WTC11 (cell line): ENCODE measurements around the gene CSNK1G1. TPM values are rescaled to one million over a fixed set of nuclear protein-coding genes. Genes with fewer than 3 reads are reported as not detected.

Experiments used
- AR ChIP-seq: fragments of 250-450 bp; sonication (Bioruptor Pico); IDR thresholded peaks from 2 replicates; pipeline ENCODE4 v1.9.0; 2021; ENCODE audit warnings: mild to moderate bottlenecking
- ATF3 ChIP-seq: sonication (generic); formaldehyde crosslinking; conservative IDR thresholded peaks from 2 replicates; pipeline ENCODE4 v1.8.1; 2022; ENCODE audit warnings: mild to moderate bottlenecking, missing genetic modification reagents
- E2F5 ChIP-seq: sonication (generic); formaldehyde crosslinking; IDR thresholded peaks from 2 replicates; pipeline ENCODE4 v1.8.1; 2022; ENCODE audit warnings: mild to moderate bottlenecking, moderate library complexity, missing genetic modification reagents
- JUN ChIP-seq: sonication (generic); formaldehyde crosslinking; IDR thresholded peaks from 2 replicates; pipeline ENCODE4 v1.8.0; 2023; ENCODE audit warnings: mild to moderate bottlenecking, missing genetic modification reagents
- KAT7 ChIP-seq: sonication (generic); formaldehyde crosslinking; IDR thresholded peaks from 2 replicates; pipeline ENCODE4 v1.8.1; 2023; ENCODE audit warnings: missing genetic modification reagents, mild to moderate bottlenecking, borderline replicate concordance
- MXD4 ChIP-seq: fragments of 250-450 bp; sonication (Bioruptor Pico); IDR thresholded peaks from 2 replicates; pipeline ENCODE4 v1.8.0; 2021; ENCODE audit warnings: mild to moderate bottlenecking, moderate library complexity, borderline replicate concordance
- NFATC4 ChIP-seq: fragments of 250-450 bp; sonication (Bioruptor Pico); IDR thresholded peaks from 2 replicates; pipeline ENCODE4 v1.9.0; 2021; ENCODE audit warnings: mild to moderate bottlenecking
- NFE2L1 ChIP-seq: sonication (generic); formaldehyde crosslinking; IDR thresholded peaks from 2 replicates; pipeline ENCODE4 v1.8.1; 2023; ENCODE audit warnings: missing genetic modification reagents
- PRDM15 ChIP-seq: sonication (generic); formaldehyde crosslinking; IDR thresholded peaks from 2 replicates; pipeline ENCODE4 v1.8.0; 2022; ENCODE audit warnings: missing genetic modification reagents
- PREB ChIP-seq: sonication (generic); formaldehyde crosslinking; IDR thresholded peaks from 2 replicates; pipeline ENCODE4 v1.8.1; 2022; ENCODE audit warnings: mild to moderate bottlenecking, missing genetic modification reagents, moderate library complexity, borderline replicate concordance
- RORB ChIP-seq: fragments of 250-450 bp; sonication (Bioruptor Pico); IDR thresholded peaks from 2 replicates; pipeline ENCODE4 v1.9.0; 2021; ENCODE audit warnings: mild to moderate bottlenecking
- SMAD3 ChIP-seq: sonication (generic); formaldehyde crosslinking; IDR thresholded peaks from 2 replicates; pipeline ENCODE4 v1.8.0; 2022; ENCODE audit warnings: missing genetic modification reagents, mild to moderate bottlenecking, borderline replicate concordance
- SOX15 ChIP-seq: fragments of 250-450 bp; sonication (Bioruptor Pico); IDR thresholded peaks from 2 replicates; pipeline ENCODE4 v1.9.0; 2021; ENCODE audit warnings: mild to moderate bottlenecking
- SP1 ChIP-seq: sonication (generic); formaldehyde crosslinking; conservative IDR thresholded peaks from 2 replicates; pipeline ENCODE4 v1.8.1; 2022; ENCODE audit warnings: missing genetic modification reagents
- STAT6 ChIP-seq: sonication (generic); formaldehyde crosslinking; conservative IDR thresholded peaks from 2 replicates; pipeline ENCODE4 v1.8.1; 2023; ENCODE audit warnings: mild to moderate bottlenecking, low read depth, missing genetic modification reagents, moderate library complexity
- USF1 ChIP-seq: sonication (generic); formaldehyde crosslinking; IDR thresholded peaks from 2 replicates; pipeline ENCODE4 v1.8.0; 2022; ENCODE audit warnings: mild to moderate bottlenecking, missing genetic modification reagents
- ZMAT4 ChIP-seq: fragments of 250-450 bp; sonication (Bioruptor Pico); IDR thresholded peaks from 2 replicates; pipeline ENCODE4 v1.9.0; 2021; ENCODE audit warnings: mild to moderate bottlenecking
- ZNF121 ChIP-seq: sonication (generic); formaldehyde crosslinking; IDR thresholded peaks from 2 replicates; pipeline ENCODE4 v1.8.0; 2023; ENCODE audit warnings: missing genetic modification reagents
- ZNF232 ChIP-seq: sonication (generic); formaldehyde crosslinking; IDR thresholded peaks from 2 replicates; pipeline ENCODE4 v1.8.0; 2022; ENCODE audit warnings: mild to moderate bottlenecking, missing genetic modification reagents
- ZNF671 ChIP-seq: fragments of 250-450 bp; sonication (Bioruptor Pico); IDR thresholded peaks from 2 replicates; pipeline ENCODE4 v1.8.0; 2021; ENCODE audit warnings: mild to moderate bottlenecking
- ZSCAN18 ChIP-seq: fragments of 250-450 bp; sonication (Bioruptor Pico); IDR thresholded peaks from 2 replicates; pipeline ENCODE4 v2.1.2; 2022; ENCODE audit warnings: mild to moderate bottlenecking, moderate library complexity
- total RNA-seq: library from RNA; stranded (reverse); gene quantifications from 3 replicates; pipeline ENCODE4 v1.2.3, GENCODE V29; 2021

Gene CSNK1G1
- total RNA-seq, 1 experiment from 2014 or later: 19.3 TPM

- TF ChIP-seq PREB (CRISPR knock-in tag) (no peak), KAT7 (CRISPR knock-in tag) (no peak), SMAD3 (CRISPR knock-in tag) (peak; percentile 40; the same call in 1 of the 2 replicates), PRDM15 (no peak), ZSCAN18 (no peak), ZMAT4 (CRISPR knock-in tag) (no peak), MXD4 (no peak), STAT6 (CRISPR knock-in tag) (no peak), E2F5 (CRISPR knock-in tag) (peak; percentile 29; the same call in 1 of the 2 replicates), ZNF232 (CRISPR knock-in tag) (no peak), RORB (no peak), ZNF121 (peak; percentile 86; the same call in 1 of the 2 replicates), ZNF671 (0 out of 2 replicates have a peak, but pooled peaks have one; percentile 44), SP1 (no peak), AR (CRISPR knock-in tag) (peak; percentile 32; the same call in 1 of the 2 replicates), ATF3 (CRISPR knock-in tag) (no peak), JUN (CRISPR knock-in tag) (no peak), NFE2L1 (CRISPR knock-in tag) (no peak), SOX15 (CRISPR knock-in tag) (no peak), NFATC4 (CRISPR knock-in tag) (no peak; the same call in 1 of the 2 replicates), USF1 (CRISPR knock-in tag) (no peak)
Measured at GRCh38 chr15:64153480-64154367, 202.2 kb downstream of the CSNK1G1 start (continued).
